Testis (tissue), 2 donors: Measurements from ENCODE around the gene MAPK8IP1.

ENCODE experiments used
- CTCF ChIP-seq, 3 experiments: fragments of 450-650 bp in 2 of 3; fragments of 200-600 bp in 1 of 3; sonication (generic) in 1 of 3; IDR thresholded peaks; one replicate each; pipeline ENCODE4 v1.5.1; 2016 to 2019; ENCODE audit warnings: antibody characterized with exemption in 3 of 3, mild to moderate bottlenecking in 2 of 3, moderate library complexity in 1 of 3
- POLR2A ChIP-seq: fragments of 450-650 bp; IDR thresholded peaks from one replicate; pipeline ENCODE4 v1.6.1; 2017; ENCODE audit warnings: antibody characterized with exemption, mild to moderate bottlenecking, moderate library complexity

- no peak for TF ChIP-seq POLR2A
- no peak for TF ChIP-seq CTCF (IDR thresholded peaks at IDR 0.05)
Observed at GRCh38 chr11:45920531-45921477, 35.4 kb downstream of the MAPK8IP1 start.
